Activated naive CD4-positive, alpha-beta T cell (primary cell): Measurements from ENCODE around the gene B4GALT7.
"Not testable (repeated sequence)": the region's sequence is repeated elsewhere in the genome, so short reads cannot be mapped to it uniquely, and the experiment has no call there.

ENCODE experiments used
- DNase-seq, 4 experiments: peaks; one replicate each; lab custom pipeline; 2025; lab: John Stamatoyannopoulos, UW

The B4GALT7 gene

GRCh38 chr5:177599731-177600507, at the start of gene B4GALT7:
Gene B4GALT7 (plus strand): TSS chr5:177600132. CDS start chr5:177600211, 79 bp downstream.
- DNase-seq = peak; percentile 65 to 89 (median 75)

- DNase-seq = no peak
Observed at GRCh38 chr5:177552839-177553455, 47.0 kb upstream of the B4GALT7 start.

- DNase-seq = peak in 1 of 4 experiments; percentile 26
Observed at GRCh38 chr5:177553671-177554429, 46.1 kb upstream of the B4GALT7 start.

- peak; percentile 88 to 94 (median 92) for DNase-seq
Observed at GRCh38 chr5:177554474-177555111, 45.3 kb upstream of the B4GALT7 start, which contains the start of gene FAM193B. Gene FAM193B (minus strand): TSS chr5:177554563. CDS start chr5:177554458, 105 bp downstream.

- no peak for DNase-seq
Observed at GRCh38 chr5:177555228-177555627, 44.7 kb upstream of the B4GALT7 start.

GRCh38 chr5:177555665-177556064, 44.3 kb upstream of the B4GALT7 start:
- DNase-seq = no peak

- DNase-seq = no peak
Observed at GRCh38 chr5:177557041-177557647, 42.8 kb upstream of the B4GALT7 start.

- DNase-seq = no peak
Observed at GRCh38 chr5:177557796-177558195, 42.1 kb upstream of the B4GALT7 start.

GRCh38 chr5:177559446-177559941, 40.4 kb upstream of the B4GALT7 start:
- not testable (repeated sequence) for DNase-seq

GRCh38 chr5:177565046-177565445, 34.9 kb upstream of the B4GALT7 start:
- no peak for DNase-seq

GRCh38 chr5:177568326-177568725, 31.6 kb upstream of the B4GALT7 start:
- no peak for DNase-seq

GRCh38 chr5:177569894-177570293, 30.0 kb upstream of the B4GALT7 start:
- DNase-seq = no peak

- DNase-seq = no peak
Observed at GRCh38 chr5:177575488-177575887, 24.4 kb upstream of the B4GALT7 start.

- DNase-seq = no peak
Observed at GRCh38 chr5:177576169-177576568, 23.8 kb upstream of the B4GALT7 start.

- DNase-seq = no peak
Observed at GRCh38 chr5:177578316-177578715, 21.6 kb upstream of the B4GALT7 start.

GRCh38 chr5:177588413-177588909, 11.5 kb upstream of the B4GALT7 start:
- DNase-seq = no peak

GRCh38 chr5:177590406-177590805, 9.5 kb upstream of the B4GALT7 start:
- DNase-seq = no peak

GRCh38 chr5:177591690-177592009, 8.3 kb upstream of the B4GALT7 start:
- DNase-seq = no peak

- DNase-seq = peak; percentile 66 to 84 (median 74)
Observed at GRCh38 chr5:177592010-177592834, 7.7 kb upstream of the B4GALT7 start, which contains the start of gene TMED9. Gene TMED9 (plus strand): TSS chr5:177592203. CDS start chr5:177592215, 12 bp downstream.

GRCh38 chr5:177592905-177593304, 7.0 kb upstream of the B4GALT7 start:
- DNase-seq = no peak
